AG04450 (cell line): ENCODE data around the gene PPP6C. TPM values are rescaled to one million over a fixed set of nuclear protein-coding genes. Genes with fewer than 3 reads are reported as not detected.
"Not testable (repeated sequence)": the region's sequence is repeated elsewhere in the genome, so short reads cannot be mapped to it uniquely, and the experiment has no call there.

ENCODE experiments used
- CTCF ChIA-PET: fragments of 300-600, 350-600 bp; formaldehyde crosslinking; extraction: SDS; loops from one replicate; lab custom pipeline; 2022; ENCODE audit warnings: antibody characterized with exemption, inconsistent platforms; lab: Charles Lee
- POLR2A ChIA-PET: fragments of 350-600 bp; formaldehyde crosslinking; extraction: SDS; loops from one replicate; lab custom pipeline; 2021; ENCODE audit warnings: antibody characterized with exemption, inconsistent platforms; lab: Yijun Ruan, JAX
- DNase-seq: peaks from one replicate; pipeline ENCODE4 v3.0.0-alpha.2; 2011; ENCODE audit warnings: low read depth, low spot score
- H3K27ac ChIP-seq: one replicate; pipeline ENCODE4 v1.5.1; 2012; ENCODE audit warnings: low read depth, low read length, control low read depth
- H3K27me3 ChIP-seq: one replicate; pipeline ENCODE4 v1.6.0; 2012; ENCODE audit warnings: low read length; ENCODE audit not compliant: control insufficient read depth, insufficient read depth
- H3K4me3 ChIP-seq: 2 replicates; pipeline ENCODE4 v1.5.1; 2011; ENCODE audit warnings: mild to moderate bottlenecking, low read depth, low read length, control low read depth
- H3K9me3 ChIP-seq: 2 replicates; pipeline ENCODE4 v1.5.1; 2012; ENCODE audit warnings: low read length; ENCODE audit not compliant: control insufficient read depth, insufficient read depth
- polyA plus RNA-seq: library from polyadenylated mRNA; depleted of rRNA; stranded (reverse); fragments of >200 nt; gene quantifications from 2 replicates; pipeline ENCODE4 v1.2.3, GENCODE V29; 2011
- TF ChIP-seq, protein P1 (sequence below): IDR thresholded peaks from 2 replicates; pipeline ENCODE4 v1.5.1; 2011; ENCODE audit warnings: low read depth, low read length, control low read depth, inconsistent platforms

PPP6C gene
- polyA plus RNA-seq, 1 experiment = 34.8 TPM

DNA sequence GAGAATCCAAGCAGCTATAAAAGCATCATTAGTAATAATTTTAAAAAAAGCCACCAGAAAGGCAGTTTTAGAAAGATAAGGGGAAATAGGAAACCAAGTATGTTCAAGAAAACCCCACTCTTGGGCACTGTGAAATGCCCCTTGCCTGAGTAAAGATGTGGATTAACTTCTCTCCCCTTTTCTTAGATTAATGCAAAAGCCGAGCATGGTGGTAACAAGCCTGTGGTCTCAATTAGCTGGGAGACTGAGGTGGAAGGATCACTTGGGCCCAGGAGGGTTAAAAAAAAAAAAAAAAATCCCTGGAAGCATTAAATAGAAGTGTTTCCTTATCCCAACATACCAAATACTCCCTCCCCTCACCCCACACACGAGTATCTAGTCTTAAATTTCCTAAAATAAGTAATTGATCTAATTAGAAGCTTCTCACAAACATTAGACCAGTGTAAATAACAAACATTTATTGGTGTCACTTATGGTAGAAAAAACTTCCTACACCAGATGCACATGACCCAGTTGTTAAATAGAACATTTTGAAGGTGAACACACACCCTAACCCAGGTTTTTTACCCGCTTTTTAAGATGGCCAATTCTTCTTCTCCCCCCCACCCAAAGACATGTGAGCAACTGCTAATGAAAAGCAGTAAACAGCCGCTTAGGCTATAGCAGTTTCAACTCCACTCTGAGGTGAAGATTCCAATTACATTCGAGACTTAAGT is 46.4 kb upstream of the PPP6C start:
- Histone ChIP-seq H3K4me3 (peak overlapping the region; percentile 51), H3K27ac (no peak overlapping the region), H3K9me3 (peaks cover 3% of the 10 kb centered on the region; the same call in 1 of the 2 replicates), H3K27me3 (no peaks in the 10 kb centered on the region)
- ChIA-PET CTCF (no interaction called here), POLR2A (interaction anchor here (0.6 kb wide), 1 partner anchor 92 kb away, joined by 3 read pairs; no protein-coding TSS in a partner anchor)
- no peak for DNase-seq
- TF ChIP-seq, protein P1, sequence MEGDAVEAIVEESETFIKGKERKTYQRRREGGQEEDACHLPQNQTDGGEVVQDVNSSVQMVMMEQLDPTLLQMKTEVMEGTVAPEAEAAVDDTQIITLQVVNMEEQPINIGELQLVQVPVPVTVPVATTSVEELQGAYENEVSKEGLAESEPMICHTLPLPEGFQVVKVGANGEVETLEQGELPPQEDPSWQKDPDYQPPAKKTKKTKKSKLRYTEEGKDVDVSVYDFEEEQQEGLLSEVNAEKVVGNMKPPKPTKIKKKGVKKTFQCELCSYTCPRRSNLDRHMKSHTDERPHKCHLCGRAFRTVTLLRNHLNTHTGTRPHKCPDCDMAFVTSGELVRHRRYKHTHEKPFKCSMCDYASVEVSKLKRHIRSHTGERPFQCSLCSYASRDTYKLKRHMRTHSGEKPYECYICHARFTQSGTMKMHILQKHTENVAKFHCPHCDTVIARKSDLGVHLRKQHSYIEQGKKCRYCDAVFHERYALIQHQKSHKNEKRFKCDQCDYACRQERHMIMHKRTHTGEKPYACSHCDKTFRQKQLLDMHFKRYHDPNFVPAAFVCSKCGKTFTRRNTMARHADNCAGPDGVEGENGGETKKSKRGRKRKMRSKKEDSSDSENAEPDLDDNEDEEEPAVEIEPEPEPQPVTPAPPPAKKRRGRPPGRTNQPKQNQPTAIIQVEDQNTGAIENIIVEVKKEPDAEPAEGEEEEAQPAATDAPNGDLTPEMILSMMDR = no peak

DNA sequence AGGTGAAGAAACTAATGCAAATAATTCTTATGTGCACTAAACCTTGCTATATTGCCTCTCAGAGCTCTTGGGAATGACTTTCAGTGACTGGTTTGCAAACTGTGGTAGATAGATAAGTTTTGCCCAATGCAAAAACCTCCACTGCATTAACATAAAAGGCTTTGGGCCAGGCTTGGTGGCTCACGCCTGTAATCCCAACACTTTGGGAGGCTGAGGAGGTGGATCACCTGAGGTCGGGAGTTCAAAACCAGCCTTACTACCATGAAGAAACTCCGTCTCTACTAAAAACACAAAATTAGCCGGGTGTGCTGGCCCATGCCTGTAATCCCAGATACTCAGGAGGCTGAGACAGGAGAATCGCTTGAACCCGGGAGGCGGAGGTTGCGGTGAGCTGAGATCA is 44.5 kb upstream of the PPP6C start:
- DNase-seq, CTCF ChIA-PET, H3K27me3 ChIP-seq, H3K9me3 ChIP-seq, H3K4me3 ChIP-seq: not testable (repeated sequence)
- peak overlapping the region; percentile 86 for H3K27ac ChIP-seq
- POLR2A ChIA-PET = interaction anchor here (0.5 to 1.2 kb wide), 9 partner anchors 9 to 564 kb away, joined by 3 to 5 read pairs (median 3); no protein-coding TSS in a partner anchor

DNA sequence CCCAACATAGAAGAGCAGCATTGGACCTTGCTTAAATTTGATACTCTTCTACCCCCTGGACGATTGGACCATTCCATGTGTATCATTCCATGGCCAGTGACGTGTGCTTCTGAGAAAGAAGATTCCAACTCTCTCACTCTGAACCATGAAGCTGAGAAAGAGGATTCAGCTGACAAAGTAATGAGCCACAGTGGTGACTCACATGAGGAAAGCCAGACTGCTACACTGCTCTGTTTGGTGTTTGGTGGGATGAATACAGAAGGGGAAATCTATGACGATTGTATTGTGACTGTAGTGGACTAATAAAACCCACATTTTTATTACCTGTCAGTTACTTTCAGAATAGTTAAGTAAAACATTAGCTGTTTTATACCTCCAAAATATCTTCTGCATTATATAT is 44.1 kb upstream of the PPP6C start:
- no peaks in the 10 kb centered on the region for H3K27me3 ChIP-seq
- no peak overlapping the region for H3K4me3 ChIP-seq
- peak overlapping the region; percentile 86 for H3K27ac ChIP-seq
- TF ChIP-seq, protein P1 = no peak
- ChIA-PET CTCF (no interaction called here), POLR2A (interaction anchor here (0.5 to 1.2 kb wide), 7 partner anchors 9 to 563 kb away, joined by 3 to 5 read pairs (median 3); no protein-coding TSS in a partner anchor)
- peak; percentile 96 for DNase-seq
- no peaks in the 10 kb centered on the region for H3K9me3 ChIP-seq

DNA sequence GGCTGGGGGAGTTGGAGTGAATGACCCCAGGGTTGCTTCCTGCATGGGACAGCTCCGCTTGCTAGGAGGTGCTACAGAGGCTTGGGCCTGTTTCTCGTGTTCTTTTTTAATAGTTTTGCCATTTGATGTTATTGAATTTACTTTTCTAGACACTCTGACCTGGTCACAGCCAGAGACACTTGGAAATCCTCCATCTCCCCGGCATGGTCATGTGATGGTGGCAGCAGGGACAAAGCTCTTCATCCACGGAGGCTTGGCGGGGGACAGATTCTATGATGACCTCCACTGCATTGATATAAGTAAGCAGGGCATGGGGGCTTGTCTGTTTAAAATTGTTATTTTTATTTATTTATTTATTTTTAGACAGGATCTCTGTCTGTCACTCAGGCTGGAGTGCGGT is 38.2 kb upstream of the PPP6C start:
- POLR2A ChIA-PET = interaction anchor here (0.7 to 1.4 kb wide), 2 partner anchors 14 to 144 kb away, joined by 3 to 7 read pairs; partner anchors contain the start of gene HSPA5
- DNase-seq = no peak
- Histone ChIP-seq H3K27me3 (no peaks in the 10 kb centered on the region), H3K27ac (no peak overlapping the region), H3K4me3 (no peak overlapping the region), H3K9me3 (no peaks in the 10 kb centered on the region)
- TF ChIP-seq, protein P1 = no peak
- CTCF ChIA-PET = interaction anchor here (0.6 kb wide), 1 partner anchor 1136 kb away, joined by 4 read pairs; no protein-coding TSS in a partner anchor

DNA sequence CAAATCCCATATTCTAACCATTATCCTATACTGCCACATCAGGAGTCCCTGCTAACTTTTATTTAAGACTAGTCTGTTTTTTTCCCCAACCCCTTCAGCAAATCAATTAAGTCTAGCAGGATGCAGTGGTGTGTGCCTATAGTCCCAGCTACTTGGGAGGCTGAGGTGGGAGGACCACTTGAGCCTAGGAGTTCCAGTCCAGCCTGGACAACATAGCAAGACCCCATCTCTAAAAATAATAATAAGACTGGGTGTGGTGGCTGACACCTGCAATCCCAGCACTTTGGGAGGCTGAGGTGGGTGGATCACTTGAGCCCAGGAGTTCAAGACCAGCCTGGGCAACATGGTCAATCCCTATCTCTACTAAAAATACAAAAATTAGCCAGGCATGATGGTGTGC is 35.3 kb upstream of the PPP6C start:
- H3K4me3 ChIP-seq, H3K9me3 ChIP-seq, CTCF ChIA-PET, H3K27ac ChIP-seq, DNase-seq, H3K27me3 ChIP-seq: not testable (repeated sequence)
- POLR2A ChIA-PET = interaction anchor here (1.1 kb wide), 1 partner anchor 9 kb away, joined by 4 read pairs; no protein-coding TSS in a partner anchor

- no peak for DNase-seq
- no peak overlapping the region for H3K27ac ChIP-seq
- TF ChIP-seq, protein P1 = no peak
- H3K9me3 ChIP-seq = no peaks in the 10 kb centered on the region
- H3K4me3 ChIP-seq = no peak overlapping the region
- no peaks in the 10 kb centered on the region for H3K27me3 ChIP-seq
- CTCF ChIA-PET = no interaction called here
- POLR2A ChIA-PET = no interaction called here
These were observed 29.0 kb upstream of the PPP6C start for GRCh38 chr9:125218621-125219020.
